H9 (cell line): ENCODE measurements around the gene ETFB. TPM values are rescaled to one million over a fixed set of nuclear protein-coding genes. Genes with fewer than 3 reads are reported as not detected.

ENCODE experiments used
- DNase-seq: peaks from one replicate; pipeline ENCODE4 v3.0.0-alpha.2; 2017
- H2AFZ ChIP-seq: one replicate; pipeline ENCODE4 v1.6.1; 2013; ENCODE audit warnings: mild to moderate bottlenecking, low read length, control low read depth, moderate library complexity
- H2AK5ac ChIP-seq: 2 replicates; pipeline ENCODE4 v1.6.1; 2013; ENCODE audit warnings: low read length, control low read depth, mixed read lengths; ENCODE audit not compliant: insufficient read length
- H2BK120ac ChIP-seq: one replicate; pipeline ENCODE4 v1.6.1; 2013; ENCODE audit warnings: low read depth, mild to moderate bottlenecking, low read length, control low read depth, inconsistent platforms; ENCODE audit not compliant: poor library complexity, severe bottlenecking
- H2BK12ac ChIP-seq: 2 replicates; pipeline ENCODE4 v1.6.1; 2013; ENCODE audit warnings: low read length, control low read depth, mixed read lengths, low read depth; ENCODE audit not compliant: insufficient read length
- H2BK15ac ChIP-seq: 2 replicates; pipeline ENCODE4 v1.6.1; 2013; ENCODE audit warnings: low read depth, low read length, control low read depth
- H2BK20ac ChIP-seq: one replicate; pipeline ENCODE4 v1.6.1; 2013; ENCODE audit warnings: low read depth, mild to moderate bottlenecking, low read length, control low read depth, inconsistent platforms; ENCODE audit not compliant: poor library complexity, severe bottlenecking
- H2BK5ac ChIP-seq: 2 replicates; pipeline ENCODE4 v1.6.1; 2013; ENCODE audit warnings: low read length, control low read depth, mixed read lengths; ENCODE audit not compliant: insufficient read length
- H3K14ac ChIP-seq: 2 replicates; pipeline ENCODE4 v1.6.1; 2013; ENCODE audit warnings: low read length, control low read depth; ENCODE audit not compliant: insufficient read depth
- H3K18ac ChIP-seq: 2 replicates; pipeline ENCODE4 v1.6.1; 2013; ENCODE audit warnings: low read depth, mild to moderate bottlenecking, mixed read lengths, low read length, control low read depth; ENCODE audit not compliant: insufficient read length
- H3K23ac ChIP-seq: 2 replicates; pipeline ENCODE4 v1.6.1; 2013; ENCODE audit warnings: low read length, control low read depth, mixed read lengths, low read depth; ENCODE audit not compliant: insufficient read length
- H3K23me2 ChIP-seq: 2 replicates; pipeline ENCODE4 v1.6.1; 2013; ENCODE audit warnings: low read depth, mild to moderate bottlenecking, mixed read lengths, low read length, control low read depth; ENCODE audit not compliant: insufficient read length, poor library complexity, severe bottlenecking
- H3K27ac ChIP-seq: 2 replicates; pipeline ENCODE4 v1.5.1; 2013; ENCODE audit warnings: low read length, control low read depth, mixed read lengths, low read depth; ENCODE audit not compliant: insufficient read length
- H3K27me3 ChIP-seq: 2 replicates; pipeline ENCODE4 v1.6.1; 2013; ENCODE audit warnings: low read length, control low read depth, inconsistent platforms; ENCODE audit not compliant: insufficient read depth
- H3K4ac ChIP-seq: 2 replicates; pipeline ENCODE4 v1.6.1; 2013; ENCODE audit warnings: low read depth, mild to moderate bottlenecking, control low read depth, inconsistent platforms, low read length, moderate library complexity
- H3K4me1 ChIP-seq: 2 replicates; pipeline ENCODE4 v1.6.1; 2013; ENCODE audit warnings: low read length, control low read depth, inconsistent platforms; ENCODE audit not compliant: insufficient read depth
- H3K4me2 ChIP-seq: 2 replicates; pipeline ENCODE4 v1.6.1; 2013; ENCODE audit warnings: low read length, control low read depth, mixed read lengths; ENCODE audit not compliant: insufficient read length, insufficient read depth
- H3K56ac ChIP-seq: 2 replicates; pipeline ENCODE4 v1.6.1; 2013; ENCODE audit warnings: low read depth, mild to moderate bottlenecking, mixed read lengths, low read length, control low read depth; ENCODE audit not compliant: insufficient read length
- H3K79me1 ChIP-seq: 2 replicates; pipeline ENCODE4 v1.6.1; 2013; ENCODE audit warnings: low read depth, mild to moderate bottlenecking, moderate library complexity, low read length, control low read depth, inconsistent platforms; ENCODE audit not compliant: insufficient read depth, poor library complexity, severe bottlenecking
- H3K79me2 ChIP-seq: 2 replicates; pipeline ENCODE4 v1.6.1; 2013; ENCODE audit warnings: low read length, control low read depth, inconsistent platforms; ENCODE audit not compliant: insufficient read depth
- H3K9ac ChIP-seq: 2 replicates; pipeline ENCODE4 v1.6.1; 2013; ENCODE audit warnings: low read length, control low read depth, mixed read lengths; ENCODE audit not compliant: insufficient read length; ENCODE audit errors: extremely low read depth
- H3K9me3 ChIP-seq: one replicate; pipeline ENCODE4 v1.6.1; 2013; ENCODE audit warnings: low read depth, low read length, inconsistent platforms; ENCODE audit not compliant: control insufficient read depth
- H3T11ph ChIP-seq: one replicate; pipeline ENCODE4 v1.6.1; 2013; ENCODE audit warnings: mild to moderate bottlenecking, low read length, control low read depth, inconsistent platforms
- H4K20me1 ChIP-seq: one replicate; pipeline ENCODE4 v1.6.1; 2013; ENCODE audit not compliant: control insufficient read depth, insufficient read length, insufficient read depth
- H4K5ac ChIP-seq: 2 replicates; pipeline ENCODE4 v1.6.1; 2013; ENCODE audit warnings: low read depth, mild to moderate bottlenecking, mixed read lengths, low read length, control low read depth; ENCODE audit not compliant: insufficient read length
- H4K8ac ChIP-seq: replicated peaks from 2 replicates; pipeline ENCODE4 v1.6.1; 2013; ENCODE audit warnings: low read length, control low read depth, mixed read lengths, low read depth; ENCODE audit not compliant: insufficient read length
- H4K91ac ChIP-seq: 2 replicates; pipeline ENCODE4 v1.6.1; 2013; ENCODE audit warnings: low read depth, mild to moderate bottlenecking, moderate library complexity, mixed read lengths, low read length, control low read depth; ENCODE audit not compliant: insufficient read length
- H3K27ac Mint-ChIP-seq, 3 experiments: 2 replicates in 2 of 3; 3 replicates in 1 of 3; pipeline ENCODE4 v1.8.0; 2020 to 2021; ENCODE audit warnings: mixed read lengths in 3 of 3, mild to moderate bottlenecking in 1 of 3, moderate library complexity in 1 of 3
- H3K27me3 Mint-ChIP-seq: 2 replicates; pipeline ENCODE4 v1.8.0; 2021; ENCODE audit warnings: low read depth, mild to moderate bottlenecking, moderate library complexity, mixed read lengths
- H3K36me3 Mint-ChIP-seq, 3 experiments: 2 replicates in 2 of 3; 3 replicates in 1 of 3; pipeline ENCODE4 v1.8.0; 2020 to 2021; ENCODE audit warnings: low read depth in 3 of 3, mixed read lengths in 3 of 3; ENCODE audit not compliant: insufficient read depth in 1 of 3
- H3K4me1 Mint-ChIP-seq, 2 experiments: 2 replicates each; pipeline ENCODE4 v1.8.0; 2020; ENCODE audit warnings: mixed read lengths in 2 of 2
- H3K4me3 Mint-ChIP-seq, 2 experiments: 2 replicates in 1 of 2; 3 replicates in 1 of 2; pipeline ENCODE4 v1.8.0; 2020 to 2021; ENCODE audit warnings: mild to moderate bottlenecking in 2 of 2, mixed read lengths in 2 of 2, moderate library complexity in 1 of 2
- H3K9me3 Mint-ChIP-seq, 2 experiments: 2 replicates in 1 of 2; 3 replicates in 1 of 2; pipeline ENCODE4 v1.8.0; 2020; ENCODE audit warnings: mild to moderate bottlenecking in 2 of 2, mixed read lengths in 2 of 2, moderate library complexity in 1 of 2
- WGBS: extraction: QIAGEN DNeasy Blood & Tissue Kit; methylation state at CpG from one replicate; pipeline ENCODE4 v1.1.7; 2013; ENCODE audit warnings: missing lambda C conversion rate, low lambda C conversion rate, mixed read lengths; ENCODE audit not compliant: insufficient read length; ENCODE audit errors: extremely low coverage; 5-methylcytosine and 5-hydroxymethylcytosine counted together
- total RNA-seq: library from RNA; stranded (reverse); gene quantifications from 2 replicates; pipeline ENCODE4 v1.2.1, GENCODE V29; 2021
- TF ChIP-seq, protein P1 (sequence below): fragments of 200-600 bp; sonication (generic); conservative IDR thresholded peaks from 3 replicates; pipeline ENCODE4 v1.8.0; 2021; ENCODE audit warnings: antibody characterized with exemption, mild to moderate bottlenecking

ETFB gene
- total RNA-seq, 1 experiment from 2014 or later: 49.4 TPM

DNA sequence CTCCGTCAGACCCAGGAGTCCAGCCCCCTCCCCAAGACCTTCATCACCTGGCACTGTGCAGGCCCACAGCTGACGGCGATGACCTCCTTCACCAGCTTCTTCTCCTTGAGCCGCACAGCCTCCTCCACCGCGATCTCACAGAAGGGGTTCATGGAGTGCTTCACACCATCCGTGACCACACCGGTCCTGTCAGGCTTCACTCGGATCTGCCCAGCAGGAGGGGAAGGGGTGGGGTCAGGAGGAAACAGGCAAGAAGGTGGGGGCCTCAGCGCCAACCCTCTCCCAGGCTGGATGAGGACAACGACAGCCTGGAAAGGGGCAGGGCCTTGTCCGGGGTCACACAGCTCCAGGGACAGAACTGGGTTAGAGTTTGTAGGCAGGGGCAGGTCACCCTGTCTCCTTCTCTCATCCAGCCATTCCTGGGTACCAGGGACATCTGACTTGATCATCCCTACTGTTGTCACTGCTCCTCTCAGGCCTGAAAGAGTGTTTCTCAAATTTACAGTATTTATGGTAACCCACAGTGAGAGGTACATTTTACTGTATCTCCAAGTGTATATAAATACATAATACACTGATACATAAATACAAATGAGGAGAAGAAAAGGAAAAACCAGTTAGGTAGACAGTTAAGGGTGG lies 12.0 kb downstream of the ETFB start:
- Histone ChIP-seq H3K9me3 (no peaks in the 10 kb centered on the region), H2BK15ac (no peak overlapping the region), H3K4me1 (no peaks in the 10 kb centered on the region), H3K56ac (no peak overlapping the region), H3K27me3 (no peaks in the 10 kb centered on the region), H4K20me1 (no peaks in the 10 kb centered on the region), H3K9ac (no peak overlapping the region), H4K5ac (no peak overlapping the region), H3K4me2 (peak overlapping the region; percentile 20), H2BK20ac (no peak overlapping the region), H4K91ac (no peak overlapping the region), H3K4ac (no peak overlapping the region), H2AFZ (no peak overlapping the region), H2BK5ac (no peak overlapping the region), H3K23me2 (no peaks in the 10 kb centered on the region), H3T11ph (no peak overlapping the region), H3K79me1 (no peaks in the 10 kb centered on the region), H4K8ac (no peak overlapping the region), H3K14ac (no peak overlapping the region), H3K27ac (no peak overlapping the region), H2BK120ac (no peak overlapping the region), H2AK5ac (no peak overlapping the region), H3K23ac (no peak overlapping the region), H3K79me2 (no peaks in the 10 kb centered on the region), H2BK12ac (no peak overlapping the region), H3K18ac (no peak overlapping the region)
- DNase-seq: peak; percentile 37
- Mint-ChIP-seq H3K27ac (peak overlapping the region in 1 of 3 experiments; percentile 91; a peak in 3 of 7 replicates), H3K27me3 (no peaks in the 10 kb centered on the region), H3K9me3 (no peaks in the 10 kb centered on the region), H3K4me3 (0 out of 5 replicates have a peak overlapping the region, but pooled peaks of 1 of the 2 experiments have one; percentile 19), H3K36me3 (peaks cover 4 to 22% (median 7%) of the 10 kb centered on the region in 3 experiments; a peak in 6 of 7 replicates), H3K4me1 (peaks cover 13 to 18% of the 10 kb centered on the region in 2 experiments)
- TF ChIP-seq, protein P1, sequence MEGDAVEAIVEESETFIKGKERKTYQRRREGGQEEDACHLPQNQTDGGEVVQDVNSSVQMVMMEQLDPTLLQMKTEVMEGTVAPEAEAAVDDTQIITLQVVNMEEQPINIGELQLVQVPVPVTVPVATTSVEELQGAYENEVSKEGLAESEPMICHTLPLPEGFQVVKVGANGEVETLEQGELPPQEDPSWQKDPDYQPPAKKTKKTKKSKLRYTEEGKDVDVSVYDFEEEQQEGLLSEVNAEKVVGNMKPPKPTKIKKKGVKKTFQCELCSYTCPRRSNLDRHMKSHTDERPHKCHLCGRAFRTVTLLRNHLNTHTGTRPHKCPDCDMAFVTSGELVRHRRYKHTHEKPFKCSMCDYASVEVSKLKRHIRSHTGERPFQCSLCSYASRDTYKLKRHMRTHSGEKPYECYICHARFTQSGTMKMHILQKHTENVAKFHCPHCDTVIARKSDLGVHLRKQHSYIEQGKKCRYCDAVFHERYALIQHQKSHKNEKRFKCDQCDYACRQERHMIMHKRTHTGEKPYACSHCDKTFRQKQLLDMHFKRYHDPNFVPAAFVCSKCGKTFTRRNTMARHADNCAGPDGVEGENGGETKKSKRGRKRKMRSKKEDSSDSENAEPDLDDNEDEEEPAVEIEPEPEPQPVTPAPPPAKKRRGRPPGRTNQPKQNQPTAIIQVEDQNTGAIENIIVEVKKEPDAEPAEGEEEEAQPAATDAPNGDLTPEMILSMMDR: no peak
- no CpG with 5 or more reads among the region's 12 CpGs for WGBS
